ENCODE results near the gene CUX1.
A peak's percentile ranks its signal among the peaks of the same experiment; 100 is the strongest.
"Not testable (repeated sequence)": the region's sequence is repeated elsewhere in the genome, so short reads cannot be mapped to it uniquely, and the experiment has no call there.

The CUX1 gene

GRCh38 chr7:101854084-101854865 is 36.8 kb downstream of the CUX1 start:
- DNase-seq: no peak

DNA sequence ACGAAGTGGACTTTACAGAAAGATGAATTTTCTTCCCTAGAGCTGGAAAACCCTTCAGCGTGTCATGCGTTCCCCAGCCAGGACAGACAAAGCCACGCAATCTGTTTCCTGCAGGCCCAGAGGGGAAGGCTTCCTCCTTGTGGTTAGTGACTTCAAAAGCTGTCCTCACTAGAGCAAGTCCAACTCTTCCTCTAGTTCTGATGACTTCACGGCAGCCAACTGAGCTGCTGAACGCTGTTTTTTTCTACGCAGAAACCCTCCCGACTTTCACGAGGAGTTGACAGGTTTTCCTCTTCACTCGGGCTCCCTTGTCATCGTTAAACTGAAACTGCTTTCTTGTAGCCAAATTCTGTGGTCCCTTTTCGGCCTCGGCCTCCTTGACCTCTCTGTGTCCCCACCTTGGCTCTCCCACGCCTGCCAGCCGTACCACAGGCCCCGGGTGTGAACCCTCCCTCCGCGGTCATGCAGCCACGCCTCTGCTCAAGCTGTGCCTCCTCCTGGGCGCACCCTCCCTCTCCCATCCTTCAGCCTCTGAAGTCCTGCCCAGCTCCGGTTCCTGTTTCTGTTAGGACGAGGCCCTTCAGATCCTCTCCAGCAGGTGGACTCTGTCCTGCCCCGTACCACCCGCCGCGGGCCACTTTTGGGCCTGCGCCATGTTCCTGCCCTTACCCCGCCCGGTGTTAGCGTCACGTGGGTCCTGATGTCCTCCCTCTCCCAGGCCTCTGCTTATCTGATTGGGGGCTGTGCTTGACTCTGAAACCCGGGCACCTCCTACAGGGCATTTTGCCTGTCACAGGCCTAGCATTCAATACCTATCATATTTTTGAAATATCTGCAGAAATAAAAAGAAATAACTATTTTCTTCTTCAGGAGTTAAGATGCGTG is 39.3 kb downstream of the CUX1 start:
- DNase-seq: peak; percentile 16

DNA sequence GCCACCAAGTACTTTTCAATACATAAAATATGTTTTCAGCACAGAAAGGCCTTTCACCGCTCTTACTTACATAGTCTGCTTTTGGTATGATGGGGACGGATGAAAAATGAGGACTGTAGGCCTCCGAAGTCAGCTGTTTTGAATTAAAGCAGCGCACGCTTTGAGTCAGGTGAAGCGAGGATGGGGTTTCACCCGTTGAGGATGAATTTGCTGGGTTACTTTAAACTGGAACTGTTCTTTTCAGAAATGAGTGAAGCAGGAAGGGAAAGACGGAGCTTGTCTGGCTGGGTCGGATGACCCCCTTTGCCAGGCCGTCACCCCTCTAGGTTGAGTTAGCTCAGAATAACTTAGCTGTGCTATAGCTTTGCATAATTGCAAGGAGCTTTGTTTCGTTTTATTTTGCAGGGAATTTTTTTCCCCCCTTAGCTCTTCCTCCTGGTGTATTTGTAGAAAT is 40.0 kb downstream of the CUX1 start:
- no peak for DNase-seq

GRCh38 chr7:101858437-101859385 is 41.3 kb downstream of the CUX1 start:
- no peak for DNase-seq

DNA sequence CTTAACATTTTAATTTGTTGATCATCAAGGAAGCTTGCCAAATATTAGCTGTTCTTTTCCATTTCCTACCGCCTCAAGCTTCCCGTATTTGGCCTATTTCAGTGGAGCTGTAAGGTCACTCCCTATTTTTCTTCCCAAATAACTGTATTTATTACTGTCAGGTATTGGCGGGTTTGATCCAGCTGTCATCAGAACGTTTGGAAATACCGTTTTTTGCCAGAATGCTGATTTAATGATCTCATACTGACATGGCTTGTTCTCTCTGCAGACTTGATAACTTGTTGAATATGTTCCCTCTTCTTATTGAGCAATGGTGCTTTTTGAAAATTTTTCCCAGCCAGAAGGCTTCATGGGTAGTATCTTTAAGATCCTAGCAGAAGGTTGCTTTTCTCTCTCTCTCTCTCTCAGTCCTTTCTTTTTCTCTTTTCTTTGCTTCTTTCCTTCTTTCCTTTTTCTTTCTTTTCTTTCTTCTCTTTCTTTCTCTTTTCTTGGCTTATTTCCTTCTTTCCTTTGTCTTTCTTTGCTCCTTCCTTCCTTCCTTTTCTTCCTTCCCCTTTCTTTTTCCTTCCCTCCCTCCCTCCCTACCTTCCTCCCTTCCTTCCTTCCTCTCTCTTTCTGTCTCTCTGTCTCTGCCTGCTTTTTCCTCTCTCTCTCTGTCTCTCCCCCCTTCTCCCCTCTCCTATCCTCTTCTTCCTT is 42.1 kb downstream of the CUX1 start:
- no peak for DNase-seq

DNA sequence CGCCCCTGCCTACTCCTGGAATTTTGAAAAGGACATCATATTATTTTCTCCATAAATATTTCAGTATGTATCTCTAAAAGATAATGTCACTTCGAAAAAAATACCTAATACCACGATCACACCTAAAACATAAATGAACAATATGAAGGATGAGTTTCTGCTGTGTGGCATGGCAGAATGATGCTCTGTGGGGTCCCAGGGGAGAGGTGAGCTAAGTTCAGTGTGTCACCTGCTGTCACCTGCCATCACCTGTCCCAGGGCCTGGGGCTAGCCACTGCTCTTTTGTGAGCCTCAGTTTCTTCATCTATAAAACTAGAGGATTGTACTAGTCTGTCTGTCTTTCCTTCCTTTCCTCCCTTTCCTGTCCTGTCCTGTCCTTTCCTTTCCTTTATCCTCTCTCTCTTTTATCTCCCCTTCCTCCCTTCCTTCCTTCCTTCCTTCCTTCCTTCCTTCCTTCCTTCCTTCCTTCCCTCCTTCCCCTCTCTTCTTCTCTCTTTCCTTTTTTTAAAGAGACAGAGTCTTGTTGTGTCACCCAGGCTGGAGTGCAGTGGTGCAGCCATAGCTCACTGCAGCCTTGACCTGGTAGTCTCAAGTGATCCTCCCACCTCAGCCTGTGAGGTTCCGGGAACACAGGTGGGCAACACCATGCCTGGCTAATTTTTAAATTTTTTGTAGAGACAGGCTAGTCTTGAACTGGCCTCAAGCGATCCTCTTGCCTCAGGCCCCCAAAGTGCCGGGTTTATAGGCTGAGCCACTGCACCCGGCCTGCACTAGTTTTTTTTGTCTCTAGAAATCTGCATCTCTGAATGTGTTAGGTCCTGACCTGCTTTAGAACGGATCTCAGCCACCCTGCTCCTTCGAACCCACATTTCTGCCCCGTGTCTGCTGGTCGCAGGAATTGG is 43.1 kb downstream of the CUX1 start:
- DNase-seq: no peak

DNA sequence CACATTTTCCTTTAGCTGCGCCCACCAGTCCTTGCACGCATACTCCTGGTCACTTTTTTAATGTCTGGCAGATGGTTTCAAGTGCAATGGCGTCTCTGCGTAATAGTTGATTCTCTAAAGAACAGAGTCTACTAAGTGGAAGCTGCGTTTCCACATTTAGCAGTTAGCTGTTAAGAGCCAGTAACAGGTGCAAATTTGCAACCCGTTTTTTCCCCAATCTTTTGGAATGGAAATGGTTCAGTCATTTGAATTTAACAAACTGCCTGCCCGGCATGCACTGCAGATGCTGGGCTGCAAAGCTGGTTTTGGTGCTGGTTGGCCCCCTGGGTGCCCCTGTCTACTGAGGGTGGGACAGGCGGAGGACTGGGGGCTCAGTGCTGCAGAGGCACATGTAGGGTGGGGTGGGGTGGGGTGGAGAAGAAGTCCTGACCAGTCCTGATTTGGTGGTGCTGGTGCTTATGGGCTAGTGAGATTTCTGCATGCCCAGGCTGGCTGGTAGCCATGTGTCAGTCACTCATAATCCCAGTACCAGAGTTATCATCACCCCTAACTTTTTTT is 43.9 kb downstream of the CUX1 start:
- DNase-seq: no peak

DNA sequence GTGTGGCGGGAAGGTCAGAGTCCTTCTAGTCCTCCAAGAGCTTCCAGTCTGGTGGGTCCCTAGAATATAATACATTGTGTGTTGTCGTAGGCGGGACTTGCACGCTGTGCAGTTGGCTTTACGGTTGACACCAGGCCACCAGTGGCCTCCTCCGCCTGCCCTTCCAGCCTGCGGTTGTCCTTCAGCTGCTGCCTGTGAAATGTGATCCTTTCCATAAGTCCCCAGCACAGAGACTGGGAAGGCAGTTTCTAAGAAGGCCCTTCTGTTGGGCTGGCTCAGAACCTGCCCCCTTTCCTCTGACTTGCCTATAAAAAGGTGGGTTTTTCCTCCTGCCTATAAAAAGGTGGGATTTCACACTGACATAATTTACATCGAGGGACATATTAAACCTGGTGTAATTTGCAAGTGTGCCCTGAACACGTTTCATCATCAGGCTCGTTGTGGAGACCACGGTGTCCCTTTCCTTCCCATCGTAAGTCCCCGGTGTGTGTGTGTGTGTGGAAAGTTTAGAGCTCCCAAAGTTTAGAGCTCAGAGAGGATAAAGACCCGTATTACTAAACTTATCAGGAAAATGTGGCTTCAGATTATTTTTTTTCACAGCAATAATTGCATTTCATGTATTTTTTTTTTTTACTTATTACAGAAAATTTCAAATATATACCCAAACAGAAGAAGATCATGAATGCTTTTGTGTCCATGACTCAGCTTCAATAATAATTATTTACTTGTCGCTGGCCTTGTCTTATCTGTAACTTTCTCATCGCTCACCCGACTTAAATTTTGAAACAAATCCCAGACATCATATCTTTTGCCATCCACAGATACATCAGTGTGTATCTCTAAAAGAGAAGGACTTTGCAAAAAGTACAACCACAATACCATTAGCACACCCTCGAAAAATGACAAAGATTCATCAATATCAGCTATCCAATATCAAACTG is 45.1 kb downstream of the CUX1 start:
- DNase-seq: no peak

DNA sequence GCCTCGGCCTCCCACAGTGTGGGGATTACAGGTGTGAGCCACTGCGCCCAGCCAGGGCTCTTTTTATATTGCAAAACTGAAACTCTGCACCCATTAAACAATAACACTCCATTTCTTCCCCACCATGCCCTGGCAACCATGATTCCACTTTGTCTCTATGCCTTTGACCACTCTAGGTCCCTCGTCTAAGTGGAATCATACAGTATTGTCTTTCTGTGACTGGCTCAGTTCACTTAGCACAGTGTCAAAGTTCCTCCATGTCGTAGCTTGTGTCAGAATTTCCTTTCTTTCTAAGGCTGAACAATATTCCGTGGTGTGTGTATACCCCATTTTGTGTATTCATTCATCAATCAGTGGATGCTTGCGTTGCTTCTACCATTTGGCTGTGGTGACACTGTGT is 46.2 kb downstream of the CUX1 start:
- no peak for DNase-seq

GRCh38 chr7:101864039-101864438 is 46.6 kb downstream of the CUX1 start:
- DNase-seq: no peak

DNA sequence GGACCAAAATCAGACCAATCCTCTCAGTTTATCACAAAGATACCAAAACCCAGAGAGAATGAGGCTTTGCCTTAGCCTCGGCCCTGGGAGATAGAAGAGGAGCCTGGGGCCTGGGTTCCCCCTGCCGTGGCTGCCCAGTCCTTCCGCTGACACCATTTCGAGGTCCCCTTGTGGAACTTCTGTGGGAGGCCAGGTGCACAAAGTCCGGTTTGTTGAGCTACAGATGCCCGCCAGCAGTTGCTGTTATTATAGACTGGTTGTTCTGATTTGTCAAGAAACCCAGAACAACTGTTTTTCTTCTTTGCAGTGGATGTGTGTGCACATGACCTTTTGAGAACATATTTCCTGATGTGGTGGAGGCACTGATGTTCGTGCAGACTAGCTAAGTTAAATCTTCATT is 47.6 kb downstream of the CUX1 start:
- DNase-seq: no peak

GRCh38 chr7:101865455-101865854 is 48.0 kb downstream of the CUX1 start:
- DNase-seq: no peak

DNA sequence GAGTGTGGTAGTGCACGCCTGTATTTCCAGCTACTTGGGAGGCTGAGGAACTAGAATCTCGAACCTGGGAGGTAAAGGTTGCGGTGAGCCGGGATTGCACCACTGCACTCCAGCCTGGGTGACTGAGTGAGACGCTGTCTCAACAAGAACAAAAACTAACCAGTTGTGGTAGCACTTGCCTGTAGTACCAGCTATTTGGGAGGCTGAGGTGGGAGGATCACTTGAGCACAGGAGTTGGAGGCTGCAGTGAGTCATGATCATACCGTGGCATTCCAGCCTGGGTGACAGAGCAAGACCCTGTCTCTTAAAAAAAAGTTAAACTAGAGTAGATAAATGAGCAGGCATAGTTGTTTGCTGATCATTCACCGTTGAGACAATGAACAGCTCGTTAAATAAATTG is 48.9 kb downstream of the CUX1 start:
- no peak for DNase-seq

GRCh38 chr7:101867265-101867664 is 49.8 kb downstream of the CUX1 start:
- DNase-seq: no peak

- DNase-seq: not testable (repeated sequence)
These were observed 50.3 kb downstream of the CUX1 start for GRCh38 chr7:101867681-101868080.

- no peak for DNase-seq
These were observed 50.9 kb downstream of the CUX1 start for GRCh38 chr7:101868191-101868950.

- no peak for DNase-seq
These were observed 51.8 kb downstream of the CUX1 start for GRCh38 chr7:101869026-101869900.

- no peak for DNase-seq
These were observed 52.5 kb downstream of the CUX1 start for GRCh38 chr7:101869901-101870290.

Measured in midbrain (tissue), 1 donor.